H1 (cell line): ENCODE results near the gene LRCH1.
A peak's percentile ranks its signal among the peaks of the same experiment; 100 is the strongest.

Source experiments
- ATF2 ChIP-seq: IDR thresholded peaks from 2 replicates; pipeline ENCODE4 v1.6.1; 2012; ENCODE audit warnings: low read length, inconsistent platforms
- BCL11A ChIP-seq, 2 experiments: IDR thresholded peaks; one replicate each; pipeline ENCODE4 v1.6.1; 2011; ENCODE audit warnings: low read depth in 2 of 2, low read length in 2 of 2, mild to moderate bottlenecking in 2 of 2
- EP300 ChIP-seq, 2 experiments: IDR thresholded peaks; 1 replicate in 1 of 2; 2 replicates in 1 of 2; pipeline ENCODE4 v1.6.1; 2011 to 2012; ENCODE audit warnings: low read depth in 2 of 2, low read length in 2 of 2, mild to moderate bottlenecking in 2 of 2, borderline replicate concordance in 1 of 2, inconsistent platforms in 1 of 2, moderate library complexity in 1 of 2
- EZH2 ChIP-seq: fragments of 200-600 bp; sonication (generic); IDR thresholded peaks from 2 replicates; pipeline ENCODE4 v1.7.1; 2012; ENCODE audit warnings: low read depth, mild to moderate bottlenecking, moderate library complexity, low read length, inconsistent platforms; ENCODE audit not compliant: severe bottlenecking
- HDAC2 ChIP-seq, 2 experiments: fragments of 300-600 bp in 1 of 2; sonication (generic) in 1 of 2; IDR thresholded peaks; 2 replicates each; pipeline ENCODE4 v1.6.1; 2011 to 2012; ENCODE audit warnings: low read depth in 2 of 2, low read length in 2 of 2, mild to moderate bottlenecking in 2 of 2, moderate library complexity in 2 of 2, borderline replicate concordance in 1 of 2, inconsistent platforms in 1 of 2
- PHF8 ChIP-seq: fragments of 200-600 bp; sonication (generic); conservative IDR thresholded peaks from 2 replicates; pipeline ENCODE4 v1.7.1; 2012; ENCODE audit warnings: low read depth, mild to moderate bottlenecking, inconsistent platforms, low read length, moderate library complexity
- POLR2A ChIP-seq, 2 experiments: IDR thresholded peaks; 1 replicate in 1 of 2; 2 replicates in 1 of 2; pipeline ENCODE4 v1.6.1; 2011; ENCODE audit warnings: low read depth in 2 of 2, low read length in 2 of 2, mild to moderate bottlenecking in 2 of 2; ENCODE audit errors: control extremely low read depth in 1 of 2
- TAF1 ChIP-seq: IDR thresholded peaks from 2 replicates; pipeline ENCODE4 v1.6.1; 2011; ENCODE audit warnings: mild to moderate bottlenecking, low read depth, low read length
- USF2 ChIP-seq: IDR thresholded peaks from 2 replicates; pipeline ENCODE4 v1.6.1; 2011; ENCODE audit warnings: low read length, improper control_type of control experiment
- TF ChIP-seq, protein P1 (sequence below), 3 experiments: IDR thresholded peaks; 1 replicate in 2 of 3; 2 replicates in 1 of 3; pipeline versions ENCODE4 v1.5.1 to v1.6.1; 2011; ENCODE audit warnings: low read length in 3 of 3, mild to moderate bottlenecking in 3 of 3, inconsistent platforms in 2 of 3, low read depth in 1 of 3, moderate library complexity in 1 of 3; ENCODE audit not compliant: insufficient read depth in 1 of 3; ENCODE audit errors: control extremely low read depth in 1 of 3

- TF ChIP-seq, protein P1, sequence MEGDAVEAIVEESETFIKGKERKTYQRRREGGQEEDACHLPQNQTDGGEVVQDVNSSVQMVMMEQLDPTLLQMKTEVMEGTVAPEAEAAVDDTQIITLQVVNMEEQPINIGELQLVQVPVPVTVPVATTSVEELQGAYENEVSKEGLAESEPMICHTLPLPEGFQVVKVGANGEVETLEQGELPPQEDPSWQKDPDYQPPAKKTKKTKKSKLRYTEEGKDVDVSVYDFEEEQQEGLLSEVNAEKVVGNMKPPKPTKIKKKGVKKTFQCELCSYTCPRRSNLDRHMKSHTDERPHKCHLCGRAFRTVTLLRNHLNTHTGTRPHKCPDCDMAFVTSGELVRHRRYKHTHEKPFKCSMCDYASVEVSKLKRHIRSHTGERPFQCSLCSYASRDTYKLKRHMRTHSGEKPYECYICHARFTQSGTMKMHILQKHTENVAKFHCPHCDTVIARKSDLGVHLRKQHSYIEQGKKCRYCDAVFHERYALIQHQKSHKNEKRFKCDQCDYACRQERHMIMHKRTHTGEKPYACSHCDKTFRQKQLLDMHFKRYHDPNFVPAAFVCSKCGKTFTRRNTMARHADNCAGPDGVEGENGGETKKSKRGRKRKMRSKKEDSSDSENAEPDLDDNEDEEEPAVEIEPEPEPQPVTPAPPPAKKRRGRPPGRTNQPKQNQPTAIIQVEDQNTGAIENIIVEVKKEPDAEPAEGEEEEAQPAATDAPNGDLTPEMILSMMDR (IDR thresholded peaks at IDR 0.05; ENCODE audit: control extremely low read depth in 1 of 3, insufficient read depth in 1 of 3, low read depth in 1 of 3, low read length in 3 of 3), result peak in 2 of 3 experiments; percentile 47 to 57; a peak in 3 of 4 replicates
- TF ChIP-seq USF2, result no peak
- TF ChIP-seq EP300 (IDR thresholded peaks at IDR 0.05; ENCODE audit: borderline replicate concordance in 1 of 2, low read depth in 2 of 2, low read length in 2 of 2), result no peak
- TF ChIP-seq EZH2, result no peak
- no peak for TF ChIP-seq ATF2
- no peak for TF ChIP-seq POLR2A (IDR thresholded peaks at IDR 0.05; ENCODE audit: control extremely low read depth in 1 of 2, low read depth in 2 of 2, low read length in 2 of 2)
- no peak for TF ChIP-seq TAF1
- no peak for TF ChIP-seq HDAC2 (IDR thresholded peaks at IDR 0.05; ENCODE audit: borderline replicate concordance in 1 of 2, low read depth in 2 of 2, low read length in 2 of 2)
- no peak for TF ChIP-seq BCL11A (IDR thresholded peaks at IDR 0.05; ENCODE audit: low read depth in 2 of 2, low read length in 2 of 2)
- no peak for TF ChIP-seq PHF8
Observed at GRCh38 chr13:46728777-46729176, 175.8 kb downstream of the LRCH1 start.
